ENCODE data around the gene HMCN2. TPM values are rescaled to one million over a fixed set of nuclear protein-coding genes. Genes with fewer than 3 reads are reported as not detected.
"Not testable (repeated sequence)": the region's sequence is repeated elsewhere in the genome, so short reads cannot be mapped to it uniquely, and the experiment has no call there.

The HMCN2 gene
- total and polyA plus RNA-seq, 2 donors (not counting 3 experiments of a cell fraction or from before 2014, with no cell fraction given): 0.04 to 0.24 TPM

- H3K9ac ChIP-seq (replicated peaks; ENCODE audit: extremely low read depth, insufficient read depth, low read length): no peak overlapping the region
- ChIA-PET CTCF (no interaction called here), POLR2A (no interaction called here)
- no peaks in the 10 kb centered on the region for H3K4me1 ChIP-seq (ENCODE audit: control insufficient read depth, extremely low read depth, insufficient read depth, low read length)
- H3K9me1 ChIP-seq (replicated peaks; ENCODE audit: control insufficient read depth, extremely low read depth, insufficient read depth, low read length): no peaks in the 10 kb centered on the region
- no peak overlapping the region for H3K4me3 ChIP-seq (replicated peaks in 1 of 3; ENCODE audit: insufficient read depth in 1 of 3, low read depth in 1 of 3, low read length in 3 of 3)
- peaks cover 10 to 25% of the 10 kb centered on the region in 2 experiments for H3K27me3 ChIP-seq (ENCODE audit: control insufficient read depth in 2 of 2, insufficient read depth in 2 of 2, low read length in 2 of 2)
- H3K27ac ChIP-seq (ENCODE audit: insufficient read depth, low read depth, low read length): no peak overlapping the region
- H3K79me2 ChIP-seq (ENCODE audit: control insufficient read depth, insufficient read depth, low read length): no peaks in the 10 kb centered on the region
- H4K20me1 ChIP-seq (replicated peaks; ENCODE audit: control insufficient read depth, extremely low read depth, insufficient read depth, low read length): no peaks in the 10 kb centered on the region
- FAIRE-seq (no peak), DNase-seq (ENCODE audit: low read depth, low spot score) (no peak)
- dilution Hi-C loops (cut with MboI; ENCODE audit: extremely low pct_ligation_motif_present, low sequenced_read_pairs): no loop called here
- H3K9me3 ChIP-seq (replicated peaks; ENCODE audit: control insufficient read depth, insufficient read depth, low read length): no peaks in the 10 kb centered on the region
- TF ChIP-seq MAX (IDR thresholded peaks at IDR 0.05; ENCODE audit: insufficient read depth, insufficient read length) (no peak), POLR2A (IDR thresholded peaks at IDR 0.05; ENCODE audit: low read depth, low read length) (no peak), MYC (IDR thresholded peaks at IDR 0.05; ENCODE audit: low read depth, low read length) (no peak), GATA2 (IDR thresholded peaks at IDR 0.05; ENCODE audit: insufficient read depth, insufficient read length, low read depth, low read length) (no peak), FOS (IDR thresholded peaks at IDR 0.05; ENCODE audit: borderline replicate concordance, insufficient read depth, low read length) (no peak), JUN (IDR thresholded peaks at IDR 0.05; ENCODE audit: borderline replicate concordance, insufficient read depth, insufficient read length, low read depth) (no peak), CTCF (IDR thresholded peaks at IDR 0.05; ENCODE audit: extremely low read depth in 1 of 2, insufficient read depth in 1 of 2, low read depth in 1 of 2, low read length in 2 of 2) (no peak), POLR2AphosphoS5 (IDR thresholded peaks at IDR 0.05; ENCODE audit: insufficient read depth, low read depth, low read length) (no peak), EZH2 (IDR thresholded peaks at IDR 0.05; ENCODE audit: borderline replicate concordance, low read depth, low read length, severe bottlenecking) (no peak)
- intact Hi-C loops (cut with micrococcal nuclease): no loop called here
- H3K36me3 ChIP-seq (ENCODE audit: control insufficient read depth in 2 of 2, extremely low read depth in 1 of 2, insufficient read depth in 2 of 2, low read length in 2 of 2): no peaks in the 10 kb centered on the region
- no TSS peak for BruUV-seq (replicated peaks)
- H2AFZ ChIP-seq (ENCODE audit: low read depth, low read length): no peak overlapping the region
- no peak overlapping the region for H3K4me2 ChIP-seq (ENCODE audit: insufficient read depth, low read length)
These were observed 8.9 kb upstream of the HMCN2 start for GRCh38 chr9:130256644-130257043.

- dilution Hi-C loops (cut with MboI; ENCODE audit: extremely low pct_ligation_motif_present, low sequenced_read_pairs); POLR2A ChIA-PET; H3K4me1 ChIP-seq (ENCODE audit: control insufficient read depth, extremely low read depth, insufficient read depth, low read length); H2AFZ ChIP-seq (ENCODE audit: low read depth, low read length); H3K9me1 ChIP-seq (replicated peaks; ENCODE audit: control insufficient read depth, extremely low read depth, insufficient read depth, low read length); H3K4me3 ChIP-seq (replicated peaks in 1 of 3; ENCODE audit: insufficient read depth in 1 of 3, low read depth in 1 of 3, low read length in 3 of 3); intact Hi-C loops (cut with micrococcal nuclease); H3K9ac ChIP-seq (replicated peaks; ENCODE audit: extremely low read depth, insufficient read depth, low read length); H3K4me2 ChIP-seq (ENCODE audit: insufficient read depth, low read length); H3K79me2 ChIP-seq (ENCODE audit: control insufficient read depth, insufficient read depth, low read length); H3K36me3 ChIP-seq (ENCODE audit: control insufficient read depth in 2 of 2, extremely low read depth in 1 of 2, insufficient read depth in 2 of 2, low read length in 2 of 2); H3K9me3 ChIP-seq (replicated peaks; ENCODE audit: control insufficient read depth, insufficient read depth, low read length); H3K27ac ChIP-seq (ENCODE audit: insufficient read depth, low read depth, low read length); DNase-seq (ENCODE audit: low read depth, low spot score); FAIRE-seq; BruUV-seq (replicated peaks); H4K20me1 ChIP-seq (replicated peaks; ENCODE audit: control insufficient read depth, extremely low read depth, insufficient read depth, low read length): not testable (repeated sequence)
- CTCF ChIA-PET: interaction anchor here (1.1 to 1.3 kb wide), 2 partner anchors 13 to 22 kb away, joined by 3 to 4 read pairs; no protein-coding TSS in a partner anchor
- peaks cover 20 to 26% of the 10 kb centered on the region in 2 experiments for H3K27me3 ChIP-seq (ENCODE audit: control insufficient read depth in 2 of 2, insufficient read depth in 2 of 2, low read length in 2 of 2)
These were observed 7.4 kb upstream of the HMCN2 start for GRCh38 chr9:130258137-130258536.
